OCI-LY3 (cell line): ENCODE results near the gene HUNK.

Source experiments
- H2AFZ ChIP-seq: fragments of 200-600, 300-600 bp; shearing (Covaris generic); 2 replicates; pipeline ENCODE4 v1.6.0; 2014; ENCODE audit warnings: antibody characterized with exemption, low read depth, low read length
- H3K27ac ChIP-seq: fragments of 200-600, 300-600 bp; sonication (generic); 2 replicates; pipeline ENCODE4 v1.5.1; 2014; ENCODE audit warnings: mild to moderate bottlenecking, low read length, moderate library complexity, mixed read lengths
- H3K27me3 ChIP-seq: fragments of 200-600, 300-600 bp; sonication (generic); 2 replicates; pipeline ENCODE4 v1.6.1; 2014; ENCODE audit warnings: low read depth, low read length, mixed read lengths
- H3K36me3 ChIP-seq: fragments of 200-600, 300-600 bp; sonication (generic); replicated peaks from 2 replicates; pipeline ENCODE3; 2014; ENCODE audit warnings: low read depth, low read length, mixed read lengths
- H3K4me1 ChIP-seq: fragments of 300-600, 200-600 bp; sonication (generic); 2 replicates; pipeline ENCODE4 v1.6.1; 2014; ENCODE audit warnings: low read length, mixed read lengths
- H3K4me2 ChIP-seq: fragments of 200-600, 300-600 bp; sonication (generic); 2 replicates; pipeline ENCODE4 v1.6.1; 2014; ENCODE audit warnings: low read length, mixed read lengths
- H3K4me3 ChIP-seq: fragments of 300-600, 200-600 bp; sonication (generic); 2 replicates; pipeline ENCODE4 v1.5.1; 2014; ENCODE audit warnings: antibody characterized with exemption, mild to moderate bottlenecking, low read length, moderate library complexity
- H3K79me2 ChIP-seq: fragments of 300-600, 200-600 bp; shearing (Covaris generic); 2 replicates; pipeline ENCODE4 v1.6.1; 2014; ENCODE audit warnings: mild to moderate bottlenecking, low read length, mixed read lengths
- H3K9ac ChIP-seq: fragments of 300-600, 200-600 bp; shearing (Covaris generic); 2 replicates; pipeline ENCODE4 v1.6.0; 2014; ENCODE audit warnings: mild to moderate bottlenecking, low read length, moderate library complexity
- H3K9me3 ChIP-seq: fragments of 200-600, 300-600 bp; shearing (Covaris generic); 2 replicates; pipeline ENCODE4 v1.6.1; 2014; ENCODE audit warnings: low read length, mixed read lengths; ENCODE audit not compliant: insufficient read depth
- H4K20me1 ChIP-seq: fragments of 200-600, 300-600 bp; sonication (generic); 2 replicates; pipeline ENCODE4 v1.6.1; 2016; ENCODE audit warnings: low read length, mixed read lengths; ENCODE audit not compliant: insufficient read depth
- EZH2phosphoT487 ChIP-seq: fragments of 200-600 bp; shearing (Covaris generic); IDR thresholded peaks from 2 replicates; pipeline ENCODE4 v1.6.1; 2018; ENCODE audit warnings: antibody characterized with exemption, mixed run types, low read depth
- TF ChIP-seq, protein P1 (sequence below): fragments of 200-600, 300-600 bp; sonication (generic); IDR thresholded peaks from 2 replicates; pipeline ENCODE4 v1.5.1; 2014; ENCODE audit warnings: antibody characterized with exemption, low read length, low read depth

The HUNK gene

DNA sequence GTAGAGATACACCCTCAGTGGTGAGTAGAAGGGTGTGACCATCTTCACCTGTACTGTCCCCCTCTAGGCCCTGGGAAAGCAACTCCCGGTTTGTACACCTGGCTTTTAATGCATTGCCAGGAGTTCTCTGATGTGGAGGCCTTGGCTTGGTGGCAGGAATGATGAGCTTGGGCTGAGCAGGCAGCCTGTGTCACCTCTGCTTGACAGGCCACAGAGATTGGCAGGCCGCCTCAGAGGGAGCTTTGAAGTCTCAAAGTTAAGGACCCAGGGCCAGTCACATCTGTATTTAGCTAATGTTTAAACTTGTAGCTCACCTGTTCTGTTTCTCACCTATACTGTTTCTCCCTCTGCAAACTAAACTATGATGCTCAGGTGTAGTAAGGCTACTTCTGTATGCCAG, 28.5 kb downstream of the HUNK start:
- no peaks in the 10 kb centered on the region for H3K36me3 ChIP-seq
- H2AFZ ChIP-seq = no peak overlapping the region
- TF ChIP-seq EZH2phosphoT487 = no peak
- TF ChIP-seq, protein P1, sequence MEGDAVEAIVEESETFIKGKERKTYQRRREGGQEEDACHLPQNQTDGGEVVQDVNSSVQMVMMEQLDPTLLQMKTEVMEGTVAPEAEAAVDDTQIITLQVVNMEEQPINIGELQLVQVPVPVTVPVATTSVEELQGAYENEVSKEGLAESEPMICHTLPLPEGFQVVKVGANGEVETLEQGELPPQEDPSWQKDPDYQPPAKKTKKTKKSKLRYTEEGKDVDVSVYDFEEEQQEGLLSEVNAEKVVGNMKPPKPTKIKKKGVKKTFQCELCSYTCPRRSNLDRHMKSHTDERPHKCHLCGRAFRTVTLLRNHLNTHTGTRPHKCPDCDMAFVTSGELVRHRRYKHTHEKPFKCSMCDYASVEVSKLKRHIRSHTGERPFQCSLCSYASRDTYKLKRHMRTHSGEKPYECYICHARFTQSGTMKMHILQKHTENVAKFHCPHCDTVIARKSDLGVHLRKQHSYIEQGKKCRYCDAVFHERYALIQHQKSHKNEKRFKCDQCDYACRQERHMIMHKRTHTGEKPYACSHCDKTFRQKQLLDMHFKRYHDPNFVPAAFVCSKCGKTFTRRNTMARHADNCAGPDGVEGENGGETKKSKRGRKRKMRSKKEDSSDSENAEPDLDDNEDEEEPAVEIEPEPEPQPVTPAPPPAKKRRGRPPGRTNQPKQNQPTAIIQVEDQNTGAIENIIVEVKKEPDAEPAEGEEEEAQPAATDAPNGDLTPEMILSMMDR = no peak
- no peak overlapping the region for H3K4me3 ChIP-seq
- H3K9ac ChIP-seq = no peak overlapping the region
- no peaks in the 10 kb centered on the region for H4K20me1 ChIP-seq
- H3K4me2 ChIP-seq = no peak overlapping the region
- H3K79me2 ChIP-seq = no peaks in the 10 kb centered on the region
- H3K4me1 ChIP-seq = no peaks in the 10 kb centered on the region
- no peaks in the 10 kb centered on the region for H3K27me3 ChIP-seq
- H3K9me3 ChIP-seq = no peaks in the 10 kb centered on the region
- no peak overlapping the region for H3K27ac ChIP-seq

DNA sequence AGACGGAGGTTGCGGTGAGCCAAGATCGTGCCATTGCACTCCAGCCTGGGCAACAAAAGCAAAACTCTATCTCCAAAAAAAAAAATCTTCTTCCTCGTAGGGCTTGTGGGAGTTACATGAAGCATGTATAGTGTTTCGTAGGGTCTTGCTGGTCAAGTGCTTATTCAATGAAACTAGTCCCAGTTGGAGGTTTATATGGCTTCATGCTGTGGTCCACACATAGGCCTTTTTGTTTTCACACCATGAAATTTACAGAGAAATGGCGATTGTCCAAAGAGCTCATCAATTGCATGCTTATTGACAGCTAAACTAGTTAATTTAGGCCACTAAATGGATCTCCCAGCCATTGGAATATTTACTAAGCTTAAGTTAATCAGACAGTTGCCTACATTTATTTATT, 29.6 kb downstream of the HUNK start:
- H3K4me1 ChIP-seq = no peaks in the 10 kb centered on the region
- H3K9ac ChIP-seq = no peak overlapping the region
- H3K36me3 ChIP-seq = no peaks in the 10 kb centered on the region
- no peak overlapping the region for H2AFZ ChIP-seq
- TF ChIP-seq, protein P1 = no peak
- TF ChIP-seq EZH2phosphoT487 = no peak
- H3K27ac ChIP-seq = no peak overlapping the region
- H4K20me1 ChIP-seq = no peaks in the 10 kb centered on the region
- no peak overlapping the region for H3K4me3 ChIP-seq
- H3K4me2 ChIP-seq = no peak overlapping the region
- no peaks in the 10 kb centered on the region for H3K79me2 ChIP-seq
- H3K27me3 ChIP-seq = no peaks in the 10 kb centered on the region
- no peaks in the 10 kb centered on the region for H3K9me3 ChIP-seq

DNA sequence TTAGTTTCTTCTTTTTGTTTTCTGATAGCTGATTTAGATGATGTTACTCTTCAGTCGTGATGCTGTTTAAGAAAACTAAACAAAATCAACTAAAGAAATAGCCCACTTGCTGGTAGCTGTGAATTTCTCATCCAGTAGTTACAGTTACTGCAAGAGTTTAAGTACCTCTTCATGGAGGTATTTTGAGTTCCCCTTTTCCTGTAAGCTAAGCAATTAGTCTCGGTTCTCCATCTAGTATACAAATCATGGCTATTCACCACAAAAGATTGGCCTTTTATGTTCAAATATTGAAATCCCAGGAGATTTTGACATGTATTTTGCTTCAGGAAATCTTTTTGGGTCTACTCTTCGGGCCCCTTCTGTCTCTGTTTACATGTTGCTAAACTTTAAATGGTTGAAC, 31.1 kb downstream of the HUNK start:
- no peaks in the 10 kb centered on the region for H4K20me1 ChIP-seq
- no peaks in the 10 kb centered on the region for H3K27me3 ChIP-seq
- H3K4me2 ChIP-seq = no peak overlapping the region
- TF ChIP-seq, protein P1 = no peak
- no peak overlapping the region for H3K4me3 ChIP-seq
- H3K79me2 ChIP-seq = no peaks in the 10 kb centered on the region
- no peaks in the 10 kb centered on the region for H3K4me1 ChIP-seq
- H2AFZ ChIP-seq = no peak overlapping the region
- H3K27ac ChIP-seq = no peak overlapping the region
- H3K9ac ChIP-seq = no peak overlapping the region
- no peaks in the 10 kb centered on the region for H3K36me3 ChIP-seq
- no peaks in the 10 kb centered on the region for H3K9me3 ChIP-seq

DNA sequence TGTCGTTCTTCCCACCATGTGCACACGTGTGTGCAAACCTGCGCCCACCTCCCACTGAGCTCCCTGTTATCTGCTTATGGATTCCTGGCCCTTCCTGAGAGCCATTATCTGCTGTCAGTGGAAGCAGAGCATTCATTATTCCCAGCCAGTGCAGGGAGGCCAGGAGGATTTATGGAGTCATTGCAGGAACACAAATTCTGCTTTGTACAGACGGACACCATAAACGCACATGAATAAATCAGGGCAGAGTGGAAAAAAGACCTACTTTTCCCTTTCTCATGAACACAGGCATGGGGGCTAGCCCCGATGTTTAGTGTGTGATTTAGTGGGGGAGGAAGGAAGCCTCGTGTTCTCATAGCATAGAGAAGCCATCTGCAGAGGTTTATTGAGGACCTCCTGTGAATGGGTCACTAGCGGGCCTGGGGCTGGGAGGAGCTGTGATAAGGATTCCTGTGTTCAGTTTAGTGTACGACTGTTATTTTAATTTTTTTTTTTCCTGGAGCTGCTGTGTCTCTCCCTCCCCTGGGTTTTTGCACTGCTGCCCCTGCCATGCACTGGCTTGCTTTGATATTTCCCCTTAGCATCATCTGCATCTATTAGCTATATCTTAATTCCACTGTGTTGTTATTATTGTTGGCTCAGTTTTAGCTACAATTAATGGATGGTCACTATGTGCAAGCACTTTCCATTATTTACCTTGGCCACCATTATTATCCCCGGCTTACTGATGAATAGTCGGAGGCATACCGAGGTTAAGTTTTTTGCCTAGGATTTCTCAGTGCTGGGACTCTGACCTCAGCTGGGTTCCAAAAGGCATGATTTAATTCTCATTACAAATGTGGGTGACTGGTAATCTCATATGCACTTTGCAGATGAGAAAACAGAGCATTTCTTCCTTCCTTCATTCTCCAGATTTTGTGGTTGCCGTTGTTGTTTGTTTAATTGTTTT, 33.0 kb downstream of the HUNK start:
- no peak overlapping the region for H2AFZ ChIP-seq
- no peaks in the 10 kb centered on the region for H3K4me1 ChIP-seq
- no peaks in the 10 kb centered on the region for H3K27me3 ChIP-seq
- no peak overlapping the region for H3K27ac ChIP-seq
- H3K4me2 ChIP-seq = no peak overlapping the region
- H3K36me3 ChIP-seq = no peaks in the 10 kb centered on the region
- H3K4me3 ChIP-seq = no peak overlapping the region
- H3K9me3 ChIP-seq = no peaks in the 10 kb centered on the region
- H3K79me2 ChIP-seq = no peaks in the 10 kb centered on the region
- H4K20me1 ChIP-seq = no peaks in the 10 kb centered on the region
- TF ChIP-seq, protein P1 = no peak
- TF ChIP-seq EZH2phosphoT487 = no peak
- no peak overlapping the region for H3K9ac ChIP-seq
